ENCODE results near the gene ANO4.

ANO4 gene

DNA sequence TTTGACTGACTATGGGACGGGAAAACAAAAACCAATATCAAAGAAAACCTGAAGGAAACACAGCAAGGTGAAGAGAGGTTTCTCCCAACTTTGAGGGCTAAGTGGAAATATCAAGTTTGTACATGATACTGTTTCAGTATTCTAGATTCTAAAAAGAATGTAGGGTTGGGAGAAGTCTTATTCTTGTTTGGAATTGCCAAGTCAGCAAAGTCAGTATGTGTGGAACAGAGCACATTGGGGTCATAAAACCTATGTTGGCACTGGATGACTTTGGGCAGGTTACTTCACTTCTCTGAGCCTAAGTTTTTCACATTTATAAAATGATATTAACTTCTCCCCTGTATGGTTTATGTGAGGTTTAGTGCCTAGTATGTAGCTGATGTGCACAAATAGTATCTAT, 182.2 kb downstream of the ANO4 start:
- in situ Hi-C loops (cut with HindIII; ENCODE audit: low sequenced_read_pairs): no loop called here
- DNase-seq (ENCODE audit: low read depth): no peak
- TF ChIP-seq CTCF (IDR thresholded peaks at IDR 0.05; ENCODE audit: low read depth, low read length, missing control alignments): no peak
- H3K4me3 ChIP-seq (ENCODE audit: low read depth, low read length): no peak overlapping the region

GRCh38 chr12:100980856-100981255, 186.3 kb downstream of the ANO4 start:
- no peak for TF ChIP-seq CTCF (IDR thresholded peaks at IDR 0.05; ENCODE audit: low read depth, low read length, missing control alignments)
- in situ Hi-C loops (cut with HindIII; ENCODE audit: low sequenced_read_pairs): no loop called here
- no peak for DNase-seq (ENCODE audit: low read depth)
- no peak overlapping the region for H3K4me3 ChIP-seq (ENCODE audit: low read depth, low read length)

GRCh38 chr12:100982511-100983183, 188.1 kb downstream of the ANO4 start:
- H3K4me3 ChIP-seq (ENCODE audit: low read depth, low read length): no peak overlapping the region
- TF ChIP-seq CTCF (IDR thresholded peaks at IDR 0.05; ENCODE audit: low read depth, low read length, missing control alignments): no peak
- DNase-seq (ENCODE audit: low read depth): no peak
- in situ Hi-C loops (cut with HindIII; ENCODE audit: low sequenced_read_pairs): no loop called here

- no peak for DNase-seq (ENCODE audit: low read depth)
- H3K4me3 ChIP-seq (ENCODE audit: low read depth, low read length): no peak overlapping the region
- in situ Hi-C loops (cut with HindIII; ENCODE audit: low sequenced_read_pairs): no loop called here
- no peak for TF ChIP-seq CTCF (IDR thresholded peaks at IDR 0.05; ENCODE audit: low read depth, low read length, missing control alignments)
Observed at GRCh38 chr12:100984796-100985195, 190.2 kb downstream of the ANO4 start.

DNA sequence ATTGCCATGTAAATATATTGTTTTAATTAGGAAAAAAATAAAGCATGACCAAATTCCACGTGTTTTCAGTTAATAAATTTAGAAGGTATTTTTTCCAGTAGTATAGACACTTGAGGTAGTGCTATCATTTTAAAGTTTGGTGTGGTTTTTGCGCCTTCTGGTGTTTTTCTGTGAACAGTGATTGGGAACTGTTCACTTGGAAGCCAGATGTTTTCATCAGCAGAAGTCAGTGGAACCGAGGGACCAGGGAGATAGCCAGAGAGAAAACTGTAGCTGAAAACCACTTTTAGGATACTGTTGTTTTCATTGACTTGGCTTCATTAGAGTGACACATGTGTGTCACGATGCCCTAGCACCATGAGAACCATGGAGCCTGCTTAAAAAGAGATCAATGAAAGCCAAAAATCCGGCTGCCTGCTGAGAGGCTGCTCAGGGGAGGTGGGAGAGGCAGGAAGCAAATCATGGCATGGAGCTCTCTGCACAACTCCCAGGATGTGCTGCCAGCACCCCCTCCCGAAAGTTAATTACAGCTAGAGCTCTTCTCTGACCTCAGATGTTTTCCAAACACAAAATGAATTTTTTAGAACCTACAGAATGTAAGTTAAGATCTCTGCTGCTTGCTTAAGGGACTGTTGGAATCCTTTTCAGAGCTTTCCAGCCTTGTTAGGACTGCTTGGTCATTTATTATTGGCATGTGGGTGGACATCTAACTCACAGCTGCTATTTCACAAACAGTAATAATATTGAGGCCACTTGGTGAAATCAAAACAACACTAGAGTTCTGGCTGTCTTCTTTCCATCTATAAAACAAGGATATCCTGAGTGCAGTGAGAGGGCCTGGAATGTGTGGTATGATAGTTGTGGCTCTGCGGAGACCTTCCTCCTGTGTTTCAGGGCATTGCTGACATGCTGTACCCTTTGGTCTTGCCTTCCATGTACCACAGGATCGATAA, 192.3 kb downstream of the ANO4 start:
- in situ Hi-C loops (cut with HindIII; ENCODE audit: low sequenced_read_pairs): no loop called here

More for the DNA sequence above, 192.3 kb downstream of the ANO4 start:
- TF ChIP-seq CTCF (IDR thresholded peaks at IDR 0.05; ENCODE audit: low read depth, low read length, missing control alignments): no peak
- no peak overlapping the region for H3K4me3 ChIP-seq (ENCODE audit: low read depth, low read length)
- DNase-seq (ENCODE audit: low read depth): peak; percentile 8

Measured in astrocyte of the cerebellum (primary cell).